Esophagus mucosa (tissue), 1 donor: ENCODE measurements around the gene CPNE6. TPM values are rescaled to one million over a fixed set of nuclear protein-coding genes. Genes with fewer than 3 reads are reported as not detected.
A peak's percentile ranks its signal among the peaks of the same experiment; 100 is the strongest.

ENCODE experiments used
- ATAC-seq: fragments of 200-7000 bp; cut with Tn5 transposase; one replicate; pipeline ENCODE4 v1.9.1; 2020
- total RNA-seq: library from RNA; stranded (reverse); gene quantifications from one replicate; pipeline ENCODE4 v1.2.4, GENCODE V29; 2023
- donor health status: DM: yes; HTN: yes; CAD: no.

Gene CPNE6
- total RNA-seq, 1 donor from 2014 or later: not detected

- ATAC-seq: no peak
Measured at GRCh38 chr14:24108336-24108874, 37.0 kb downstream of the CPNE6 start.

- no peak for ATAC-seq
Measured at GRCh38 chr14:24110060-24110459, 38.7 kb downstream of the CPNE6 start.

- no peak for ATAC-seq
Measured at GRCh38 chr14:24110523-24110922, 39.2 kb downstream of the CPNE6 start.

GRCh38 chr14:24113379-24113800, 42.0 kb downstream of the CPNE6 start:
- ATAC-seq: no peak

- peak; percentile 59 for ATAC-seq
Measured at GRCh38 chr14:24113801-24114531, 42.6 kb downstream of the CPNE6 start.

GRCh38 chr14:24114532-24115421, 43.4 kb downstream of the CPNE6 start, which contains the start of the genes DCAF11 and NRL:
DCAF11 (plus strand) TSS chr14:24114777; CDS start chr14:24115595, 818 bp downstream.
NRL (minus strand) TSS chr14:24114949; CDS start chr14:24082848, 32,101 bp downstream.
- peak; percentile 96 for ATAC-seq

- no peak for ATAC-seq
Measured at GRCh38 chr14:24115422-24116127, 44.2 kb downstream of the CPNE6 start.

- ATAC-seq: no peak
Measured at GRCh38 chr14:24116128-24116814, 44.9 kb downstream of the CPNE6 start.

- no peak for ATAC-seq
Measured at GRCh38 chr14:24117179-24117578, 45.8 kb downstream of the CPNE6 start.

- no peak for ATAC-seq
Measured at GRCh38 chr14:24119691-24120090, 48.3 kb downstream of the CPNE6 start.

GRCh38 chr14:24121210-24121609, 49.8 kb downstream of the CPNE6 start:
- ATAC-seq: no peak

GRCh38 chr14:24122416-24122815, 51.1 kb downstream of the CPNE6 start:
- no peak for ATAC-seq

GRCh38 chr14:24122898-24123297, 51.5 kb downstream of the CPNE6 start:
- no peak for ATAC-seq

GRCh38 chr14:24123424-24124417, 52.4 kb downstream of the CPNE6 start:
- peak; percentile 20 for ATAC-seq

GRCh38 chr14:24126939-24127338, 55.6 kb downstream of the CPNE6 start:
- no peak for ATAC-seq

- ATAC-seq: no peak
Measured at GRCh38 chr14:24127673-24128072, 56.3 kb downstream of the CPNE6 start.
